ENCODE data around the gene MAP4K4.

The MAP4K4 gene

GRCh38 chr2:101787097-101787496, 89.6 kb downstream of the MAP4K4 start:
- no peak for TF ChIP-seq CTCF (IDR thresholded peaks at IDR 0.05; ENCODE audit: low read depth, low read length, missing control alignments)
- no peak for DNase-seq (ENCODE audit: low read depth)
- in situ Hi-C loops (cut with HindIII; ENCODE audit: low sequenced_read_pairs): no loop called here
- H3K4me3 ChIP-seq (ENCODE audit: low read depth, low read length): no peak overlapping the region

GRCh38 chr2:101788565-101788964, 91.1 kb downstream of the MAP4K4 start:
- in situ Hi-C loops (cut with HindIII; ENCODE audit: low sequenced_read_pairs): no loop called here
- no peak for DNase-seq (ENCODE audit: low read depth)
- no peak for TF ChIP-seq CTCF (IDR thresholded peaks at IDR 0.05; ENCODE audit: low read depth, low read length, missing control alignments)
- no peak overlapping the region for H3K4me3 ChIP-seq (ENCODE audit: low read depth, low read length)

- H3K4me3 ChIP-seq (ENCODE audit: low read depth, low read length): no peak overlapping the region
- in situ Hi-C loops (cut with HindIII; ENCODE audit: low sequenced_read_pairs): no loop called here
- TF ChIP-seq CTCF (IDR thresholded peaks at IDR 0.05; ENCODE audit: low read depth, low read length, missing control alignments): no peak
- DNase-seq (ENCODE audit: low read depth): no peak
Measured at GRCh38 chr2:101788995-101789970, 91.8 kb downstream of the MAP4K4 start.

GRCh38 chr2:101790416-101790815, 92.9 kb downstream of the MAP4K4 start:
- no peak for TF ChIP-seq CTCF (IDR thresholded peaks at IDR 0.05; ENCODE audit: low read depth, low read length, missing control alignments)
- no peak for DNase-seq (ENCODE audit: low read depth)
- no peak overlapping the region for H3K4me3 ChIP-seq (ENCODE audit: low read depth, low read length)
- in situ Hi-C loops (cut with HindIII; ENCODE audit: low sequenced_read_pairs): no loop called here

- H3K4me3 ChIP-seq (ENCODE audit: low read depth, low read length): no peak overlapping the region
- no peak for TF ChIP-seq CTCF (IDR thresholded peaks at IDR 0.05; ENCODE audit: low read depth, low read length, missing control alignments)
- DNase-seq (ENCODE audit: low read depth): no peak
- in situ Hi-C loops (cut with HindIII; ENCODE audit: low sequenced_read_pairs): no loop called here
Measured at GRCh38 chr2:101790857-101791256, 93.3 kb downstream of the MAP4K4 start.

GRCh38 chr2:101792208-101792607, 94.7 kb downstream of the MAP4K4 start:
- no peak for DNase-seq (ENCODE audit: low read depth)
- in situ Hi-C loops (cut with HindIII; ENCODE audit: low sequenced_read_pairs): no loop called here
- TF ChIP-seq CTCF (IDR thresholded peaks at IDR 0.05; ENCODE audit: low read depth, low read length, missing control alignments): no peak
- no peak overlapping the region for H3K4me3 ChIP-seq (ENCODE audit: low read depth, low read length)

All from astrocyte of the cerebellum (primary cell).